ENCODE measurements around the gene SLC22A12.
A peak's percentile ranks its signal among the peaks of the same experiment; 100 is the strongest.

The SLC22A12 gene

GRCh38 chr11:64606796-64607380, 15.9 kb downstream of the SLC22A12 start:
- H2BK5ac ChIP-seq (ENCODE audit: low read depth, low read length, poor library complexity, severe bottlenecking) = no peak overlapping the region
- H2BK120ac ChIP-seq (ENCODE audit: low read depth, low read length) = no peak overlapping the region
- 84% methylated on average over 23 of the region's 23 CpGs for WGBS
- no peak overlapping the region for H2BK15ac ChIP-seq (ENCODE audit: low read depth, poor library complexity, severe bottlenecking)
- no peak overlapping the region for H4K8ac ChIP-seq (ENCODE audit: low read length)
- no peaks in the 10 kb centered on the region for H3K36me3 ChIP-seq (ENCODE audit: control insufficient read depth in 1 of 2, insufficient read depth in 2 of 2, low read depth in 1 of 2, low read length in 2 of 2)
- H4K91ac ChIP-seq (ENCODE audit: low read length) = no peak overlapping the region
- H3K9me3 ChIP-seq (ENCODE audit: control insufficient read depth, low read length) = no peaks in the 10 kb centered on the region
- H3K4me2 ChIP-seq (ENCODE audit: low read length, poor library complexity, severe bottlenecking) = no peak overlapping the region
- no peak overlapping the region for H2BK12ac ChIP-seq (ENCODE audit: low read length in 2 of 2)
- no peak overlapping the region for H3K23ac ChIP-seq (ENCODE audit: low read length in 2 of 2)
- no peak overlapping the region for H3K9ac ChIP-seq (ENCODE audit: low read length)
- no peak overlapping the region for H3K4ac ChIP-seq (ENCODE audit: low read depth in 1 of 2, low read length in 2 of 2)
- no peak overlapping the region for H3K18ac ChIP-seq (ENCODE audit: low read depth in 1 of 2, low read length in 2 of 2)
- H2AK5ac ChIP-seq (ENCODE audit: low read length, severe bottlenecking) = no peak overlapping the region
- no peak overlapping the region for H3K4me3 ChIP-seq (ENCODE audit: insufficient read depth in 1 of 2, low read depth in 1 of 2, low read length in 2 of 2)
- H3K4me1 ChIP-seq (ENCODE audit: control insufficient read depth, insufficient read depth, low read depth, low read length) = no peaks in the 10 kb centered on the region
- H2AFZ ChIP-seq (ENCODE audit: low read depth, low read length) = no peak overlapping the region
- no peak overlapping the region for H3K27ac ChIP-seq (ENCODE audit: low read length, poor library complexity, severe bottlenecking)
- H3K27me3 ChIP-seq (ENCODE audit: control insufficient read depth in 1 of 2, insufficient read depth in 1 of 2, low read length in 2 of 2) = peaks cover 40 to 48% of the 10 kb centered on the region in 2 experiments
- DNase-seq = no peak
- no peak overlapping the region for H3K14ac ChIP-seq (ENCODE audit: low read length in 2 of 2)
- no peaks in the 10 kb centered on the region for H3K79me1 ChIP-seq (replicated peaks; ENCODE audit: low read length, poor library complexity, severe bottlenecking)

GRCh38 chr11:64607381-64607985, 16.5 kb downstream of the SLC22A12 start:
- H3K4me3 ChIP-seq (ENCODE audit: insufficient read depth in 1 of 2, low read depth in 1 of 2, low read length in 2 of 2) = no peak overlapping the region
- H3K9me3 ChIP-seq (ENCODE audit: control insufficient read depth, low read length) = no peaks in the 10 kb centered on the region
- H3K4ac ChIP-seq (ENCODE audit: low read depth in 1 of 2, low read length in 2 of 2) = no peak overlapping the region
- no peak overlapping the region for H2BK12ac ChIP-seq (ENCODE audit: low read length in 2 of 2)
- no peak overlapping the region for H2BK120ac ChIP-seq (ENCODE audit: low read depth, low read length)
- no peak overlapping the region for H2AK5ac ChIP-seq (ENCODE audit: low read length, severe bottlenecking)
- H3K14ac ChIP-seq (ENCODE audit: low read length in 2 of 2) = no peak overlapping the region
- no peak overlapping the region for H2AFZ ChIP-seq (ENCODE audit: low read depth, low read length)
- DNase-seq = no peak
- no peak overlapping the region for H2BK15ac ChIP-seq (ENCODE audit: low read depth, poor library complexity, severe bottlenecking)
- no peak overlapping the region for H2BK5ac ChIP-seq (ENCODE audit: low read depth, low read length, poor library complexity, severe bottlenecking)
- 79% methylated on average over 46 of the region's 55 CpGs for WGBS
- H3K27ac ChIP-seq (ENCODE audit: low read length, poor library complexity, severe bottlenecking) = no peak overlapping the region
- no peaks in the 10 kb centered on the region for H3K79me1 ChIP-seq (replicated peaks; ENCODE audit: low read length, poor library complexity, severe bottlenecking)
- H3K36me3 ChIP-seq (ENCODE audit: control insufficient read depth in 1 of 2, insufficient read depth in 2 of 2, low read depth in 1 of 2, low read length in 2 of 2) = no peaks in the 10 kb centered on the region
- H4K8ac ChIP-seq (ENCODE audit: low read length) = peak overlapping the region; percentile 8
- peaks cover 41 to 49% of the 10 kb centered on the region in 2 experiments for H3K27me3 ChIP-seq (ENCODE audit: control insufficient read depth in 1 of 2, insufficient read depth in 1 of 2, low read length in 2 of 2)
- no peak overlapping the region for H3K9ac ChIP-seq (ENCODE audit: low read length)
- H3K18ac ChIP-seq (ENCODE audit: low read depth in 1 of 2, low read length in 2 of 2) = no peak overlapping the region
- no peak overlapping the region for H3K23ac ChIP-seq (ENCODE audit: low read length in 2 of 2)
- H3K4me1 ChIP-seq (ENCODE audit: control insufficient read depth, insufficient read depth, low read depth, low read length) = no peaks in the 10 kb centered on the region
- H4K91ac ChIP-seq (ENCODE audit: low read length) = no peak overlapping the region
- no peak overlapping the region for H3K4me2 ChIP-seq (ENCODE audit: low read length, poor library complexity, severe bottlenecking)

GRCh38 chr11:64608046-64608445, 17.0 kb downstream of the SLC22A12 start:
- H3K27ac ChIP-seq (ENCODE audit: low read length, poor library complexity, severe bottlenecking) = no peak overlapping the region
- no peak for DNase-seq
- no peak overlapping the region for H3K18ac ChIP-seq (ENCODE audit: low read depth in 1 of 2, low read length in 2 of 2)
- H3K36me3 ChIP-seq (ENCODE audit: control insufficient read depth in 1 of 2, insufficient read depth in 2 of 2, low read depth in 1 of 2, low read length in 2 of 2) = no peaks in the 10 kb centered on the region
- no peaks in the 10 kb centered on the region for H3K9me3 ChIP-seq (ENCODE audit: control insufficient read depth, low read length)
- no peak overlapping the region for H2BK5ac ChIP-seq (ENCODE audit: low read depth, low read length, poor library complexity, severe bottlenecking)
- H2AK5ac ChIP-seq (ENCODE audit: low read length, severe bottlenecking) = no peak overlapping the region
- no peak overlapping the region for H4K8ac ChIP-seq (ENCODE audit: low read length)
- H3K4me3 ChIP-seq (ENCODE audit: insufficient read depth in 1 of 2, low read depth in 1 of 2, low read length in 2 of 2) = peak overlapping the region in 1 of 2 experiments; percentile 59
- H3K23ac ChIP-seq (ENCODE audit: low read length in 2 of 2) = no peak overlapping the region
- H3K4me1 ChIP-seq (ENCODE audit: control insufficient read depth, insufficient read depth, low read depth, low read length) = no peaks in the 10 kb centered on the region
- no peak overlapping the region for H2BK120ac ChIP-seq (ENCODE audit: low read depth, low read length)
- H2BK15ac ChIP-seq (ENCODE audit: low read depth, poor library complexity, severe bottlenecking) = no peak overlapping the region
- no peaks in the 10 kb centered on the region for H3K79me1 ChIP-seq (replicated peaks; ENCODE audit: low read length, poor library complexity, severe bottlenecking)
- WGBS = 42% methylated on average over 12 of the region's 18 CpGs
- no peak overlapping the region for H2AFZ ChIP-seq (ENCODE audit: low read depth, low read length)
- H3K27me3 ChIP-seq (ENCODE audit: control insufficient read depth in 1 of 2, insufficient read depth in 1 of 2, low read length in 2 of 2) = peaks cover 44 to 55% of the 10 kb centered on the region in 2 experiments
- H3K4me2 ChIP-seq (ENCODE audit: low read length, poor library complexity, severe bottlenecking) = no peak overlapping the region
- H2BK12ac ChIP-seq (ENCODE audit: low read length in 2 of 2) = no peak overlapping the region
- no peak overlapping the region for H3K4ac ChIP-seq (ENCODE audit: low read depth in 1 of 2, low read length in 2 of 2)
- H3K14ac ChIP-seq (ENCODE audit: low read length in 2 of 2) = no peak overlapping the region
- peak overlapping the region; percentile 68 for H3K9ac ChIP-seq (ENCODE audit: low read length)
- no peak overlapping the region for H4K91ac ChIP-seq (ENCODE audit: low read length)

GRCh38 chr11:64608636-64609035, 17.6 kb downstream of the SLC22A12 start:
- Histone ChIP-seq H2BK15ac (ENCODE audit: low read depth, poor library complexity, severe bottlenecking) (no peak overlapping the region), H2AFZ (ENCODE audit: low read depth, low read length) (no peak overlapping the region), H3K4me3 (ENCODE audit: insufficient read depth in 1 of 2, low read depth in 1 of 2, low read length in 2 of 2) (no peak overlapping the region), H3K79me1 (replicated peaks; ENCODE audit: low read length, poor library complexity, severe bottlenecking) (no peaks in the 10 kb centered on the region), H3K4me2 (ENCODE audit: low read length, poor library complexity, severe bottlenecking) (no peak overlapping the region), H2BK120ac (ENCODE audit: low read depth, low read length) (no peak overlapping the region), H3K36me3 (ENCODE audit: control insufficient read depth in 1 of 2, insufficient read depth in 2 of 2, low read depth in 1 of 2, low read length in 2 of 2) (no peaks in the 10 kb centered on the region), H3K9ac (ENCODE audit: low read length) (peak overlapping the region; percentile 68), H4K8ac (ENCODE audit: low read length) (peak overlapping the region; percentile 7), H3K4me1 (ENCODE audit: control insufficient read depth, insufficient read depth, low read depth, low read length) (no peaks in the 10 kb centered on the region), H2AK5ac (ENCODE audit: low read length, severe bottlenecking) (no peak overlapping the region), H2BK12ac (ENCODE audit: low read length in 2 of 2) (no peak overlapping the region), H3K14ac (ENCODE audit: low read length in 2 of 2) (no peak overlapping the region), H3K4ac (ENCODE audit: low read depth in 1 of 2, low read length in 2 of 2) (no peak overlapping the region), H4K91ac (ENCODE audit: low read length) (peak overlapping the region; percentile 41), H3K27me3 (ENCODE audit: control insufficient read depth in 1 of 2, insufficient read depth in 1 of 2, low read length in 2 of 2) (peaks cover 45 to 55% of the 10 kb centered on the region in 2 experiments), H3K18ac (ENCODE audit: low read depth in 1 of 2, low read length in 2 of 2) (no peak overlapping the region), H3K23ac (ENCODE audit: low read length in 2 of 2) (no peak overlapping the region), H3K9me3 (ENCODE audit: control insufficient read depth, low read length) (no peaks in the 10 kb centered on the region), H3K27ac (ENCODE audit: low read length, poor library complexity, severe bottlenecking) (no peak overlapping the region), H2BK5ac (ENCODE audit: low read depth, low read length, poor library complexity, severe bottlenecking) (no peak overlapping the region)
- 78% methylated on average over 11 of the region's 12 CpGs for whole genome bisulfite sequencing
- no peak for DNase-seq
